Endothelial cell of umbilical vein (primary cell): ENCODE data around the gene COMMD7.

Source experiments
- EZH2 ChIP-seq: IDR thresholded peaks from 2 replicates; pipeline ENCODE4 v1.6.1; 2012; ENCODE audit warnings: borderline replicate concordance, low read depth, mild to moderate bottlenecking, moderate library complexity, low read length, inconsistent platforms; ENCODE audit not compliant: severe bottlenecking
- FOS ChIP-seq: IDR thresholded peaks from 2 replicates; pipeline ENCODE4 v1.6.1; 2011; ENCODE audit warnings: mild to moderate bottlenecking, low read length, moderate library complexity, borderline replicate concordance; ENCODE audit not compliant: insufficient read depth
- JUN ChIP-seq: IDR thresholded peaks from 2 replicates; pipeline ENCODE4 v1.6.1; 2011; ENCODE audit warnings: borderline replicate concordance, low read depth; ENCODE audit not compliant: insufficient read length, insufficient read depth
- POLR2A ChIP-seq: IDR thresholded peaks from 2 replicates; pipeline ENCODE4 v1.6.1; 2012; ENCODE audit warnings: low read depth, mild to moderate bottlenecking, control low read depth, low read length
- POLR2AphosphoS5 ChIP-seq: IDR thresholded peaks from 2 replicates; pipeline ENCODE4 v1.6.1; 2012; ENCODE audit warnings: low read depth, mild to moderate bottlenecking, control low read depth, low read length, moderate library complexity; ENCODE audit not compliant: insufficient read depth
- TF ChIP-seq, protein P1 (sequence below), 2 donors: IDR thresholded peaks; 1 replicate in 1 of 2; 2 replicates in 1 of 2; pipeline ENCODE4 v1.5.1; 2011; ENCODE audit warnings: low read length in 2 of 2, mild to moderate bottlenecking in 2 of 2, moderate library complexity in 2 of 2, control low read depth in 1 of 2, inconsistent platforms in 1 of 2, low read depth in 1 of 2; ENCODE audit not compliant: insufficient read depth in 1 of 2; ENCODE audit errors: extremely low read depth in 1 of 2
- TF ChIP-seq, protein P2 (sequence below): IDR thresholded peaks from 2 replicates; pipeline ENCODE4 v1.6.1; 2011; ENCODE audit not compliant: insufficient read depth, insufficient read length

DNA sequence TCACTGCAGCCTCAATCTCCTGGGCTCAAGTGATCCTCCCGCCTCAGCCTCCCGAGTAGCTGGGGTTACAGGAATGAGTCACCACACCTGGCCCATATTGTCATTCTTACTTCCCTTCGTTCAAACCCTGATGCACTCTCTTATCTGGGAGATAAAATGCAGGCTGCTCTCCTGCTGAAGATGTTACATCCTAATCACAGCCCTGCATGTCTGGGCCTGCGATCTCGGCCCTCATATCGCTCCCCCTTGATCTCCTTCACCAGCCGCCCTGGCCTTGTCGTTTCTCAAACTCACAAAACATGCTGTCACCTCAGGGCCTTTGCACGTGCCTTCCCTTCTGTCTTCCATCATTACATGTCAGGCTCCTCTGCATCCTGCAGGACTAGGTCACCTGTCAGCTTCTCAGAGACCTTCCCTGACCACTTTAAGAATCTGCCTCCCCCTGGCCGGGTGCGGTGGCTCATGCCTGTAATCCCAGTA, 60.7 kb downstream of the COMMD7 start:
- TF ChIP-seq POLR2AphosphoS5 (no peak), JUN (no peak), POLR2A (no peak), EZH2 (no peak), FOS (no peak)
- TF ChIP-seq, protein P1, sequence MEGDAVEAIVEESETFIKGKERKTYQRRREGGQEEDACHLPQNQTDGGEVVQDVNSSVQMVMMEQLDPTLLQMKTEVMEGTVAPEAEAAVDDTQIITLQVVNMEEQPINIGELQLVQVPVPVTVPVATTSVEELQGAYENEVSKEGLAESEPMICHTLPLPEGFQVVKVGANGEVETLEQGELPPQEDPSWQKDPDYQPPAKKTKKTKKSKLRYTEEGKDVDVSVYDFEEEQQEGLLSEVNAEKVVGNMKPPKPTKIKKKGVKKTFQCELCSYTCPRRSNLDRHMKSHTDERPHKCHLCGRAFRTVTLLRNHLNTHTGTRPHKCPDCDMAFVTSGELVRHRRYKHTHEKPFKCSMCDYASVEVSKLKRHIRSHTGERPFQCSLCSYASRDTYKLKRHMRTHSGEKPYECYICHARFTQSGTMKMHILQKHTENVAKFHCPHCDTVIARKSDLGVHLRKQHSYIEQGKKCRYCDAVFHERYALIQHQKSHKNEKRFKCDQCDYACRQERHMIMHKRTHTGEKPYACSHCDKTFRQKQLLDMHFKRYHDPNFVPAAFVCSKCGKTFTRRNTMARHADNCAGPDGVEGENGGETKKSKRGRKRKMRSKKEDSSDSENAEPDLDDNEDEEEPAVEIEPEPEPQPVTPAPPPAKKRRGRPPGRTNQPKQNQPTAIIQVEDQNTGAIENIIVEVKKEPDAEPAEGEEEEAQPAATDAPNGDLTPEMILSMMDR (IDR thresholded peaks at IDR 0.05; ENCODE audit: extremely low read depth in 1 of 2, insufficient read depth in 1 of 2, low read depth in 1 of 2, low read length in 2 of 2), result no peak
- TF ChIP-seq, protein P2, sequence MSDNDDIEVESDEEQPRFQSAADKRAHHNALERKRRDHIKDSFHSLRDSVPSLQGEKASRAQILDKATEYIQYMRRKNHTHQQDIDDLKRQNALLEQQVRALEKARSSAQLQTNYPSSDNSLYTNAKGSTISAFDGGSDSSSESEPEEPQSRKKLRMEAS, result no peak
